DND-41 (cell line): ENCODE data around the gene ACER3.

Experiments
- EZH2 ChIP-seq: IDR thresholded peaks from 3 replicates; pipeline ENCODE4 v1.6.1; 2012; ENCODE audit warnings: borderline replicate concordance, low read depth, mild to moderate bottlenecking, moderate library complexity, low read length, inconsistent platforms; ENCODE audit not compliant: severe bottlenecking
- TF ChIP-seq, protein P1 (sequence below): IDR thresholded peaks from 2 replicates; pipeline ENCODE4 v1.5.1; 2012; ENCODE audit warnings: borderline replicate concordance, low read length, moderate library complexity, mild to moderate bottlenecking; ENCODE audit not compliant: poor library complexity, severe bottlenecking; ENCODE audit errors: extremely low read depth

- TF ChIP-seq, protein P1, sequence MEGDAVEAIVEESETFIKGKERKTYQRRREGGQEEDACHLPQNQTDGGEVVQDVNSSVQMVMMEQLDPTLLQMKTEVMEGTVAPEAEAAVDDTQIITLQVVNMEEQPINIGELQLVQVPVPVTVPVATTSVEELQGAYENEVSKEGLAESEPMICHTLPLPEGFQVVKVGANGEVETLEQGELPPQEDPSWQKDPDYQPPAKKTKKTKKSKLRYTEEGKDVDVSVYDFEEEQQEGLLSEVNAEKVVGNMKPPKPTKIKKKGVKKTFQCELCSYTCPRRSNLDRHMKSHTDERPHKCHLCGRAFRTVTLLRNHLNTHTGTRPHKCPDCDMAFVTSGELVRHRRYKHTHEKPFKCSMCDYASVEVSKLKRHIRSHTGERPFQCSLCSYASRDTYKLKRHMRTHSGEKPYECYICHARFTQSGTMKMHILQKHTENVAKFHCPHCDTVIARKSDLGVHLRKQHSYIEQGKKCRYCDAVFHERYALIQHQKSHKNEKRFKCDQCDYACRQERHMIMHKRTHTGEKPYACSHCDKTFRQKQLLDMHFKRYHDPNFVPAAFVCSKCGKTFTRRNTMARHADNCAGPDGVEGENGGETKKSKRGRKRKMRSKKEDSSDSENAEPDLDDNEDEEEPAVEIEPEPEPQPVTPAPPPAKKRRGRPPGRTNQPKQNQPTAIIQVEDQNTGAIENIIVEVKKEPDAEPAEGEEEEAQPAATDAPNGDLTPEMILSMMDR, result no peak
- TF ChIP-seq EZH2, result no peak
Measured at GRCh38 chr11:77044356-77044755, 183.6 kb downstream of the ACER3 start.
